Measurements from ENCODE around the gene DNAJC5.

DNA sequence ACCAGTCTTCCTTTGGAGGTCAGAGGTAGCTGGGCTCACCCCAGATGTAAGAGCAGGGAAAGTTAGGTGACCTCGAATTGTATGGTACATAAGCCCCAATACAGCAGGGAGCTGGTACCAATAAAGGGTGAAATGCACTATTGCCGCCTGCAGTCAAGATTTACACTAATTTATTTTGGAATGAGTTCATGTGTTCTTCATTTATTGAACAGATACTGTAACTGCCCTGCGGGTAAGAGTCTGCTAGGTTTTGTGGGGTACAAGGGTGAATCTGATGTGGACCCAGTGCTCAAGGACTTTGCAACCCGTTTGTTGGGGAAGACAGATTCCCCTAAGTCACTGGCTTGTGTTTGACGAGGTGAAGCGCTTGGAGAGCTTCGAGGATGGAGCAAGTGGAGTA is 2.5 kb upstream of the DNAJC5 start:
- TF ChIP-seq, protein P1, sequence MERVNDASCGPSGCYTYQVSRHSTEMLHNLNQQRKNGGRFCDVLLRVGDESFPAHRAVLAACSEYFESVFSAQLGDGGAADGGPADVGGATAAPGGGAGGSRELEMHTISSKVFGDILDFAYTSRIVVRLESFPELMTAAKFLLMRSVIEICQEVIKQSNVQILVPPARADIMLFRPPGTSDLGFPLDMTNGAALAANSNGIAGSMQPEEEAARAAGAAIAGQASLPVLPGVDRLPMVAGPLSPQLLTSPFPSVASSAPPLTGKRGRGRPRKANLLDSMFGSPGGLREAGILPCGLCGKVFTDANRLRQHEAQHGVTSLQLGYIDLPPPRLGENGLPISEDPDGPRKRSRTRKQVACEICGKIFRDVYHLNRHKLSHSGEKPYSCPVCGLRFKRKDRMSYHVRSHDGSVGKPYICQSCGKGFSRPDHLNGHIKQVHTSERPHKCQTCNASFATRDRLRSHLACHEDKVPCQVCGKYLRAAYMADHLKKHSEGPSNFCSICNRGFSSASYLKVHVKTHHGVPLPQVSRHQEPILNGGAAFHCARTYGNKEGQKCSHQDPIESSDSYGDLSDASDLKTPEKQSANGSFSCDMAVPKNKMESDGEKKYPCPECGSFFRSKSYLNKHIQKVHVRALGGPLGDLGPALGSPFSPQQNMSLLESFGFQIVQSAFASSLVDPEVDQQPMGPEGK (CRISPR knock-in tag; IDR thresholded peaks at IDR 0.05; ENCODE audit: borderline replicate concordance): no peak
- TF ChIP-seq ZFP30 (CRISPR knock-in tag; IDR thresholded peaks at IDR 0.05) (no peak), CSDC2 (CRISPR knock-in tag; IDR thresholded peaks at IDR 0.05) (no peak), OSR1 (CRISPR knock-in tag; IDR thresholded peaks at IDR 0.05) (no peak)
- TF ChIP-seq, protein P2, sequence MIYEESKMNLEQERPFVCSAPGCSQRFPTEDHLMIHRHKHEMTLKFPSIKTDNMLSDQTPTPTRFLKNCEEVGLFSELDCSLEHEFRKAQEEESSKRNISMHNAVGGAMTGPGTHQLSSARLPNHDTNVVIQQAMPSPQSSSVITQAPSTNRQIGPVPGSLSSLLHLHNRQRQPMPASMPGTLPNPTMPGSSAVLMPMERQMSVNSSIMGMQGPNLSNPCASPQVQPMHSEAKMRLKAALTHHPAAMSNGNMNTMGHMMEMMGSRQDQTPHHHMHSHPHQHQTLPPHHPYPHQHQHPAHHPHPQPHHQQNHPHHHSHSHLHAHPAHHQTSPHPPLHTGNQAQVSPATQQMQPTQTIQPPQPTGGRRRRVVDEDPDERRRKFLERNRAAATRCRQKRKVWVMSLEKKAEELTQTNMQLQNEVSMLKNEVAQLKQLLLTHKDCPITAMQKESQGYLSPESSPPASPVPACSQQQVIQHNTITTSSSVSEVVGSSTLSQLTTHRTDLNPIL (CRISPR knock-in tag; IDR thresholded peaks at IDR 0.05; ENCODE audit: low read depth): no peak

Data from SK-N-SH treated with all-trans-retinoic acid at 6 μM for 48 hours (cell line).